GM12891 (cell line): Measurements from ENCODE around the gene C2orf72.
A peak's percentile ranks its signal among the peaks of the same experiment; 100 is the strongest.

Experiments used
- DNase-seq: peaks from one replicate; pipeline ENCODE4 v3.0.0; 2011; ENCODE audit warnings: low spot score; ENCODE audit not compliant: insufficient read length
- FAIRE-seq: peaks from 2 replicates; lab custom pipeline; 2011; peaks lifted over from hg19 to GRCh38; lab: Jason Lieb, UNC
- PAX5 ChIP-seq: IDR thresholded peaks from 2 replicates; pipeline ENCODE4 v1.6.1; 2011; ENCODE audit warnings: low read length, moderate library complexity, mild to moderate bottlenecking; ENCODE audit not compliant: insufficient read depth, severe bottlenecking
- POLR2A ChIP-seq: IDR thresholded peaks from 2 replicates; pipeline ENCODE4 v1.6.1; 2011; ENCODE audit warnings: low read depth, low read length, control low read depth
- POLR2AphosphoS5 ChIP-seq: IDR thresholded peaks from 2 replicates; pipeline ENCODE4 v1.6.1; 2011; ENCODE audit warnings: low read depth, low read length, control low read depth
- POU2F2 ChIP-seq: IDR thresholded peaks from 2 replicates; pipeline ENCODE4 v1.6.1; 2011; ENCODE audit warnings: low read depth, mild to moderate bottlenecking, control low read depth, low read length, moderate library complexity
- SPI1 ChIP-seq: IDR thresholded peaks from 2 replicates; pipeline ENCODE4 v1.6.1; 2011; ENCODE audit warnings: low read depth, low read length, control low read depth
- TAF1 ChIP-seq: IDR thresholded peaks from 2 replicates; pipeline ENCODE4 v1.6.1; 2011; ENCODE audit warnings: low read depth, low read length, control low read depth

C2orf72 gene

GRCh38 chr2:231051116-231051515 lies 13.8 kb downstream of the C2orf72 start:
- FAIRE-seq (no peak), DNase-seq (no peak)
- TF ChIP-seq POU2F2 (no peak), PAX5 (no peak), SPI1 (no peak), POLR2AphosphoS5 (no peak), POLR2A (no peak), TAF1 (no peak)

GRCh38 chr2:231052494-231053451 lies 15.4 kb downstream of the C2orf72 start:
- FAIRE-seq (peak; percentile 90), DNase-seq (peak; percentile 75)
- no peak for TF ChIP-seq POLR2A
- TF ChIP-seq SPI1: no peak
- TF ChIP-seq POLR2AphosphoS5: no peak
- no peak for TF ChIP-seq TAF1
- TF ChIP-seq PAX5: no peak
- TF ChIP-seq POU2F2: no peak

GRCh38 chr2:231053846-231054245 lies 16.5 kb downstream of the C2orf72 start:
- FAIRE-seq (no peak), DNase-seq (no peak)
- TF ChIP-seq PAX5 (no peak), SPI1 (no peak), POLR2A (no peak), POLR2AphosphoS5 (no peak), TAF1 (no peak), POU2F2 (no peak)

- FAIRE-seq (peak; percentile 98), DNase-seq (peak; percentile 91)
- TF ChIP-seq POLR2A (0 out of 2 replicates have a peak, but pooled peaks have one; percentile 41), PAX5 (no peak), SPI1 (no peak), TAF1 (peak; percentile 76; the same call in 1 of the 2 replicates), POU2F2 (peak; percentile 65; the same call in 1 of the 2 replicates), POLR2AphosphoS5 (peak; percentile 61)
Observed at GRCh38 chr2:231056453-231057416, 19.4 kb downstream of the C2orf72 start, which contains the start of gene PSMD1. PSMD1 (plus strand) TSS chr2:231056867; CDS start chr2:231057026, 159 bp downstream.

- DNase-seq (no peak), FAIRE-seq (no peak)
- TF ChIP-seq POLR2AphosphoS5 (no peak), TAF1 (no peak), POU2F2 (no peak), POLR2A (no peak), SPI1 (no peak), PAX5 (no peak)
Observed at GRCh38 chr2:231057590-231057989, 20.3 kb downstream of the C2orf72 start.

GRCh38 chr2:231058761-231059550 lies 21.6 kb downstream of the C2orf72 start:
- TF ChIP-seq POLR2A (no peak), TAF1 (no peak), PAX5 (no peak), POLR2AphosphoS5 (no peak), SPI1 (no peak), POU2F2 (no peak)
- FAIRE-seq (no peak), DNase-seq (no peak)

- DNase-seq: no peak
- no peak for TF ChIP-seq PAX5
- TF ChIP-seq POU2F2: no peak
- TF ChIP-seq TAF1: no peak
- TF ChIP-seq POLR2AphosphoS5: no peak
- no peak for TF ChIP-seq SPI1
- TF ChIP-seq POLR2A: no peak
- no peak for FAIRE-seq
Observed at GRCh38 chr2:231059756-231060155, 22.4 kb downstream of the C2orf72 start.

GRCh38 chr2:231062776-231063175 lies 25.5 kb downstream of the C2orf72 start:
- DNase-seq: no peak
- FAIRE-seq: no peak
- no peak for TF ChIP-seq TAF1
- TF ChIP-seq POLR2A: no peak
- no peak for TF ChIP-seq PAX5
- TF ChIP-seq POU2F2: no peak
- no peak for TF ChIP-seq SPI1
- TF ChIP-seq POLR2AphosphoS5: no peak
